Subcutaneous adipose tissue (tissue), 4 donors: ENCODE measurements around the gene FAM222B. TPM values are rescaled to one million over a fixed set of nuclear protein-coding genes. Genes with fewer than 3 reads are reported as not detected.

ENCODE experiments used
- total RNA-seq, 4 donors: library from RNA; depleted of rRNA; stranded (reverse); fragments of >200 nt; gene quantifications; one replicate each; pipeline ENCODE4 v1.1.0, GENCODE V29; 2016
- TF ChIP-seq, protein P1 (sequence below): fragments of 450-650 bp; IDR thresholded peaks from one replicate; pipeline ENCODE4 v1.5.1; 2016; ENCODE audit warnings: low read depth, mild to moderate bottlenecking, control low read depth, antibody characterized with exemption, moderate library complexity

The FAM222B gene
- total RNA-seq, 4 donors from 2014 or later = 6.6 to 30.0 (median 12.1) TPM

DNA sequence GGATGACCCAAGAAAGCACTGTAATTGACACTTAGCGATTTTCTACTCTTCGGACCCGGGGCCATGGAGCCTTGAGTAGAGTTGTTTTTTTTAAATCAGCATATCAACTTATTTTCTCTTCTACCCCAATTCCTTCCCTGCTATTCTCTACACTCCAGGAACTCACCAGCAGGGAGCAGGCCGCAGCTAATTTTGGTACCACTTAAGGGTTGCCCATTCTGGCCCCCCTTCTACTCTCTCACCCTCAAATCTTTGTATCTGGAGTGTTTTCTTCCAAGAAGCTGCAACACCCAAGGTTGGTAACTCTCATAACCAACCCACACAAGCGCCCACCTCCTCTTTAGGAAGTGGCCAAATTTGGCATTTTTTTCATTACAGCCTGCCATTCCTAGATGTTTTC, 6.7 kb upstream of the FAM222B start:
- TF ChIP-seq, protein P1, sequence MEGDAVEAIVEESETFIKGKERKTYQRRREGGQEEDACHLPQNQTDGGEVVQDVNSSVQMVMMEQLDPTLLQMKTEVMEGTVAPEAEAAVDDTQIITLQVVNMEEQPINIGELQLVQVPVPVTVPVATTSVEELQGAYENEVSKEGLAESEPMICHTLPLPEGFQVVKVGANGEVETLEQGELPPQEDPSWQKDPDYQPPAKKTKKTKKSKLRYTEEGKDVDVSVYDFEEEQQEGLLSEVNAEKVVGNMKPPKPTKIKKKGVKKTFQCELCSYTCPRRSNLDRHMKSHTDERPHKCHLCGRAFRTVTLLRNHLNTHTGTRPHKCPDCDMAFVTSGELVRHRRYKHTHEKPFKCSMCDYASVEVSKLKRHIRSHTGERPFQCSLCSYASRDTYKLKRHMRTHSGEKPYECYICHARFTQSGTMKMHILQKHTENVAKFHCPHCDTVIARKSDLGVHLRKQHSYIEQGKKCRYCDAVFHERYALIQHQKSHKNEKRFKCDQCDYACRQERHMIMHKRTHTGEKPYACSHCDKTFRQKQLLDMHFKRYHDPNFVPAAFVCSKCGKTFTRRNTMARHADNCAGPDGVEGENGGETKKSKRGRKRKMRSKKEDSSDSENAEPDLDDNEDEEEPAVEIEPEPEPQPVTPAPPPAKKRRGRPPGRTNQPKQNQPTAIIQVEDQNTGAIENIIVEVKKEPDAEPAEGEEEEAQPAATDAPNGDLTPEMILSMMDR = no peak

- TF ChIP-seq, protein P1 = no peak
These were observed 3.6 kb upstream of the FAM222B start for GRCh38 chr17:28846231-28846630.

DNA sequence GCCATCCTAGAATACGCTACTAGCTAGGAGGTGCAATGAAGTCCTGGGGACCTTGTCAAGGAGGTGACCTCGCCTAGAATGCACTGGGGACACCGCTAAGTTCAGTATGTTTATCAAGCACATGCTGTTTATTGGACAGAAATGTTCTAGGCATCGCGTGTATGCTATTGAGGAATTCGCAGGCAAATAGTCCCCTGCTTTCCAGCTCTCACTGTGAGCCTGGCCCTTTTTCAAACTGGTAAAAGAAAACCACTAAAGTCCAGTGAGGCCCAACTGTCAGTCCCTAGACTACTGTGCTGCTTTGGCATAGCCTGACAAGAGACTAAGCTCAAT, 1.2 kb upstream of the FAM222B start:
- TF ChIP-seq, protein P1 = no peak

- TF ChIP-seq, protein P1 = no peak
These were observed 699 bp downstream of the FAM222B start for GRCh38 chr17:28841901-28842281.

GRCh38 chr17:28839221-28839620, 3.4 kb downstream of the FAM222B start:
- TF ChIP-seq, protein P1 = no peak

DNA sequence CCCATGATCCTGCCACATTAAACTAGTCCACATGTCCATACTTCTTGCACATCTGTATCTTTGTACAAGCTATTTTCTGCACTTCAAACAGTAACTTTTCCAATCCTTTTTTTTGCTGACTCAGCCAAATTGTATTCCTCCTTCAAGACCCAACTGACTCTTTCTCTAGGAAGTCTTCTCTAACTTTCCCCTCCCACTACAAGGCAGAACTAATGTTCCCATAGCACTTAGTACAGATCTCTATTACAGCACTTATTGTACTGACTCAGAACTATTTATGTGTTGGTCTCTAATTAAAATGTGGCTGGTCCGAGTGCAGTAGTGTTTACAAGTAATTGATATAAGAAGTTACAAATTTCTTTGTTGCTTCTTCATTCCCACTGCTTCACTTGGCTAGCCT, 8.2 kb downstream of the FAM222B start:
- TF ChIP-seq, protein P1 = no peak

DNA sequence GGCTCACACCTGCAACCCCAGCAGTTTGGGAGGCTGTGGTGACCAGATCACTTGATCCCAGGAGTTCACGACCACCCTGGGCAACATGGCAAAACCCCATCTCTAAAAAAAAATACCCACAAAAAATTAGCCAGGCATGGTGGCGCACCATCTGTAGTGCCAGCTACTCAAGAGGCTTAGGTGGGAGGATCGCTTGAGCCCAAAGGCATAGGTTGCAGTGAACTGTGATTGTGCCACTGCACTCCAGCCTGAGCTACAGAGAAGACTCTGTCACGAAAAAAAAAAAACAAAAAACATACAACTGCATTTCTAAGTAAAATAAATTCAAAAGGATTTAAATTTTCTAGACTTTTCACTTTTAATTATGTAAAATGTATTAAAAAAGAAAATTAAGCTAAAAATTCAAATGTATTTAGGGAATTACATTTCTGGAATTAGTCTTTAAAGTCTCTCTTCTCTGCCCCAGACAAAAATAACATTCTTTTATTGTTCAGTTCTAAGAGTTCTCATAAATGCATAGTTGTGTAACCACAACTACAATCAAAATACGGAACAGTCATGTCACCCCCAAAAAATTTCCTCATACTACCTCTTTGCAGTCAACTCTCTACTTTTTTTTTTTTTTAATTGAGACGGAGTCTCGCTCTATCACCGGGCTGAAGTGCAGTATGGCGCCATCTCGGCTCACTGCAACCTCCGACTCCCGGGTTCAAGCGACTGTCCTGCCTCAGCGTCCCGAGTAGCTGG, 14.1 kb downstream of the FAM222B start:
- TF ChIP-seq, protein P1 = no peak
